ENCODE results near the gene ST3GAL2.
A peak's percentile ranks its signal among the peaks of the same experiment; 100 is the strongest.
"Not testable (repeated sequence)": the region's sequence is repeated elsewhere in the genome, so short reads cannot be mapped to it uniquely, and the experiment has no call there.

The ST3GAL2 gene

GRCh38 chr16:70453117-70453891 is 14.4 kb upstream of the ST3GAL2 start:
- ATAC-seq (no peak), DNase-seq (no peak)
- Mint-ChIP-seq H3K4me1 (peaks cover 27% of the 10 kb centered on the region), H3K27me3 (no peaks in the 10 kb centered on the region), H3K27ac (peak overlapping the region in 1 of 2 donors; percentile 96), H3K4me3 (peak overlapping the region; percentile 92 to 94), H3K9me3 (no peaks in the 10 kb centered on the region)

DNA sequence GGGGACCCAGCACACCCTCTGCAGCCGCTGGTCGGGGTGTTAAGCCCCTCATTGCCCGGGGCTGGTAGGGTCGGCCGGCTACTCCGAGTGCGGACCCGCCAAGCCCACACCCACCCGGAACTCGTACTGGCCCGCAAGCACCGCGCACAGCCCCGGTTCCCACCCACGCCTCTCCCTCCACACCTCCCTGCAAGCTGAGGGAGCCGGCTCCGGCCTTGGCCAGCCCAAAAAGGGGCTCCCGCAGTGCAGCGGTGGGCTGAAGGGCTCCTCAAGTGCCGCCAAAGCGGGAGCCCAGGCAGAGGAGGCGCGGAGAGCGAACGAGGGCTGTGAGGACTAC is 12.1 kb upstream of the ST3GAL2 start:
- DNase-seq, H3K27ac Mint-ChIP-seq, H3K27me3 Mint-ChIP-seq, ATAC-seq, H3K9me3 Mint-ChIP-seq: not testable (repeated sequence)
- H3K4me3 Mint-ChIP-seq, result peak overlapping the region in 1 of 2 donors; percentile 63
- H3K4me1 Mint-ChIP-seq, result peaks cover 21% of the 10 kb centered on the region

GRCh38 chr16:70450142-70451003 is 11.5 kb upstream of the ST3GAL2 start:
- Mint-ChIP-seq H3K4me3 (peak overlapping the region in 1 of 2 donors; percentile 42), H3K4me1 (peaks cover 16% of the 10 kb centered on the region)
- not testable (repeated sequence) for H3K27me3 Mint-ChIP-seq, DNase-seq, H3K9me3 Mint-ChIP-seq, ATAC-seq, H3K27ac Mint-ChIP-seq

DNA sequence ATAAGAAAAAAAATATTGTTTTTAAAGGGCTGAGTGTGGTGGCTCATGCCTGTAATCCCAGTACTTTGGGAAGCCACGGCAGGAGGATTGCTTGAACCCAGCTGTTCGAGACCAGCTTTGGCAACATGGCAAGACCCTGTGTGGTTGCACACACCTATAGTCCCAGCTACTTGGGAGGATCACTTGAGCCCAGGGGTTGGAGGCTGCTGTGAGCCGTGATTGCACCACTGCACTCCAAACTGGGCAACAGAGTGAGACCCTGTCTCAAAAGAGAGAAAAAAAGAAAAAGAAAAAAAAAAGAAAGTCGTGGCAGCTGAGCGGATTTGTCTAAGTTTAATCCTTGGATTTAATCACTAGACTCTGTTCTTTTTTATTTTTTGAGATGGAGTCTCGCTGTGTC is 9.2 kb upstream of the ST3GAL2 start:
- ATAC-seq (no peak), DNase-seq (no peak)
- Mint-ChIP-seq H3K27ac (peak overlapping the region in 1 of 2 donors; percentile 71), H3K4me3 (no peak overlapping the region), H3K4me1 (peaks cover 6% of the 10 kb centered on the region), H3K9me3 (no peaks in the 10 kb centered on the region), H3K27me3 (no peaks in the 10 kb centered on the region)

DNA sequence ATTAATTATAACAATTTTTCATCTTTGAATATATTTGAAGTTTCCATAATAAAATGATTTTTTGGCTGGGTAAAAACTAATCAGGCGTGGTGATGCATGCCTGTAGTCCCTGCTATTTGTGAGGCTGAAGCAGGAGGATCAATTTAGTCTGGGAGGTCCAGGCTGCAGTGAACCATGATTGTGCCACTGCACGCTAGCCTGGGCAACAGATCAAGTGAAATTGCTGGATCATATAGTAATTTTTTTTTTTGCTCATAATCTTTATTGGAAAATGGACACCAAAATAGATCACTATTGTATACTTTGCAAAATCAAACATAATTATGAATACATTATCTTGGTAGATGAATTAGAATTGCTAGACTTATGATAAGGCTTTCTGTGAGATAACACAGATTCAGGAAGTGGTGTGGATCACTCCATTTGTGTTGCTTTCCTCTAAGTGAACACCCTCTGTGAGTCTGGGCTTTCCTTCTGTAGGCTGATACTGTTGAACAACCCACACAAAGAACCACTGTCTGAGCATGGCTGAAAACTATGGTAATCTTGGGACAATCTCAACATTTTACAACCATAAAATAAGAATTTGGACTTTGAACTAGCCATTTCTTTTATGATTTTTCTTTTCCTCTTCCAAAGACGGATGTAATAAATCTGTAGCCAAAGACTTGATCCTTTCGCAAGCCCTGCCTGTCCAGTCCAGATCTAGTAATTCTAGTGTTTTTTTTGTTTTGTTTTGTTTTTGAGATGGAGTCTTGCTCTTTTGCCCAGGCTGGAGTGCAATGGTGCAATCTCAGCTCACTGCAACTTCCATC is 5.6 kb upstream of the ST3GAL2 start:
- ATAC-seq, result no peak
- H3K4me1 Mint-ChIP-seq, result peaks cover 8% of the 10 kb centered on the region

GRCh38 chr16:70442344-70442743 is 3.4 kb upstream of the ST3GAL2 start:
- no peak for ATAC-seq
- H3K4me3 Mint-ChIP-seq, result no peak overlapping the region
- H3K4me1 Mint-ChIP-seq, result peaks cover 17% of the 10 kb centered on the region

More for the DNA sequence above, 5.6 kb upstream of the ST3GAL2 start:
- Mint-ChIP-seq H3K9me3 (no peaks in the 10 kb centered on the region), H3K4me3 (no peak overlapping the region), H3K27me3 (no peaks in the 10 kb centered on the region), H3K27ac (peak overlapping the region in 1 of 2 donors; percentile 59)
- no peak for DNase-seq

DNA sequence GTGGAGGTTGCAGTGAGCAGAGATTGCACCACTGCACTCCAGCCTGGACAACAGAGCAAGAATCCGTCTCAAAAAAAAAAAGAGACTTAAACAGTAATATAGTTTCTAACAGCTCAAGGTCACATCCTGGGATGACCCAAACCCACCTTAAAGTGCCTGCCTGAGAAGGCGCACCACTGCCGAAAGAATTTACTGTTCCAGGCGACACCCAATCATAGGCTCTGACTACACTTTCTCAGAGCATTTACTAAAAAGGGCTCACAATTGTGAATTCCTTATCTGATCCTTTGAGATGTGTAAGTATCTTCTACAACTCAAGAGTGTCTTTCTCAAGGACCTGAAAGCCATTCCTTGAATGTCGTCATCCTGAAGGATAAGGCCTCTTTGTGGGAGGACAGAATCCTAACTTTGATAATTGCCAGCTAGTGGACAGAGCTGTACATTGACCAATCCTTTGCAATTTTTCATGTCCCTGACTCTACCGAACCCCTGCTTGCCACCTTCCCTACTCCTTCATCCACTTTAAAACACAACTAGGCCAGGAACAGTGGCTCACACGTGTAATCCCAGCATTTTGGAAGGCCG is 2.6 kb upstream of the ST3GAL2 start:
- no peaks in the 10 kb centered on the region for H3K27me3 Mint-ChIP-seq
- no peaks in the 10 kb centered on the region for H3K9me3 Mint-ChIP-seq
- no peak overlapping the region for H3K4me3 Mint-ChIP-seq
- H3K27ac Mint-ChIP-seq, result no peak overlapping the region
- ATAC-seq (no peak), DNase-seq (no peak)
- peaks cover 26% of the 10 kb centered on the region for H3K4me1 Mint-ChIP-seq

More at GRCh38 chr16:70442344-70442743, 3.4 kb upstream of the ST3GAL2 start:
- H3K9me3 Mint-ChIP-seq, result no peaks in the 10 kb centered on the region
- H3K27ac Mint-ChIP-seq, result no peak overlapping the region
- H3K27me3 Mint-ChIP-seq, result no peaks in the 10 kb centered on the region
- no peak for DNase-seq

DNA sequence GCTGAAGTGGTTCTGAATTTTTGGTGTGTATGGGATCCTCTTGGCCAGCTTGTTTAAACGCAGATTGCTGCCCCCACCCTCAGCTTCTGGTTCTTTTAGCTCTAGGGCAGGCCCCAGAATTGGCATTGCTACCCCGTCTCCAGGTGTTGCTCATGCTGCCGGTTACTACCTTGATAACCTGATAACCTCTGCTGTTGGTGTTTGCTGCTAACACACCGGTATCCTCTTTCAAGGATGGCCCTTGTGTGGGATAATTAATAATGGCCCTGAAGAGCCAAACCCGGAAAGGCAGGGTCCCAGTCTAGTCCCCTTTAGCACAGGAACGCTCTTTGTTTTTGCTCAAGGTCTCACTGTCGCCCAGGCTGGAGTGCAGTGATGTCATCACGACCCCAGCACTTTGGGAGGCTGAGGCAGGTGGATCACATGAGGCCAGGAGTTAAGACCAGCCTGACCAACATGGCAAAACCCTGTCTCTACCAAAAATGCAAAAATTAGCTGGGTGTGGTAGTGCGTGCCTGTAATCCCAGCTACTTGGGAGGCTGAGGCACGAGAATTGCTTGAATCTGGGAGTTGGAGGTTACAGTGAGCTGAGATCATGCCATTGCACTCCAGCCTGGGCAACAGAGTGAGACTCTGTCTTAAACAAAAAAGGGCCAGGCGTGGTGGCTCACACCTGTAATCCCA is 1.3 kb upstream of the ST3GAL2 start:
- H3K27me3 Mint-ChIP-seq, result no peaks in the 10 kb centered on the region
- peak overlapping the region; percentile 92 to 95 for H3K4me3 Mint-ChIP-seq
- H3K9me3 Mint-ChIP-seq, result no peaks in the 10 kb centered on the region
- ATAC-seq, result no peak
- H3K27ac Mint-ChIP-seq, result no peak overlapping the region
- DNase-seq, result no peak
- H3K4me1 Mint-ChIP-seq, result peaks cover 30% of the 10 kb centered on the region

DNA sequence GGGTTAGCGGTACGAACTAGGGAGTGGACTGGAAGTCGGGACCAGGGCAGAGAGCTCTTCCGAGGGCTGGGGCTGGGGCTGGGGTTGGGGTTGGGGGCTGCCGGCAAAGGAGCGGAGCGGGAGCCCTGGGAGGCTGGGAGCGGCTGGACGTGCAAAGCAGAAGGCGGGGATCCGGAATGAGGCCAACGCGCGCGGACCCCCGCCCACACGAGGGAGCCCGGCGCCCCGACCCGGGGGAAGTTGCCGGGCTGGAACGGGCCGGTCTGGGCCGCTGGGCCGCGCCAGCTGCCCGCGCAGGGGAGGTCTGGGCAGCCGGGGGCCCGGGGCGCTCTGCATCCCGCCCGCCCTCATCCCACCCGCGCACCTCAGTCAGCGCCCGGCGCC is 323 bp downstream of the ST3GAL2 start:
- Mint-ChIP-seq H3K9me3 (no peaks in the 10 kb centered on the region), H3K4me1 (peaks cover 45% of the 10 kb centered on the region), H3K27ac (peak overlapping the region; percentile 93), H3K4me3 (peak overlapping the region; percentile 96 to 98), H3K27me3 (no peaks in the 10 kb centered on the region)
- peak in 1 of 2 donors; percentile 14 for DNase-seq
- ATAC-seq, result peak; percentile 10

DNA sequence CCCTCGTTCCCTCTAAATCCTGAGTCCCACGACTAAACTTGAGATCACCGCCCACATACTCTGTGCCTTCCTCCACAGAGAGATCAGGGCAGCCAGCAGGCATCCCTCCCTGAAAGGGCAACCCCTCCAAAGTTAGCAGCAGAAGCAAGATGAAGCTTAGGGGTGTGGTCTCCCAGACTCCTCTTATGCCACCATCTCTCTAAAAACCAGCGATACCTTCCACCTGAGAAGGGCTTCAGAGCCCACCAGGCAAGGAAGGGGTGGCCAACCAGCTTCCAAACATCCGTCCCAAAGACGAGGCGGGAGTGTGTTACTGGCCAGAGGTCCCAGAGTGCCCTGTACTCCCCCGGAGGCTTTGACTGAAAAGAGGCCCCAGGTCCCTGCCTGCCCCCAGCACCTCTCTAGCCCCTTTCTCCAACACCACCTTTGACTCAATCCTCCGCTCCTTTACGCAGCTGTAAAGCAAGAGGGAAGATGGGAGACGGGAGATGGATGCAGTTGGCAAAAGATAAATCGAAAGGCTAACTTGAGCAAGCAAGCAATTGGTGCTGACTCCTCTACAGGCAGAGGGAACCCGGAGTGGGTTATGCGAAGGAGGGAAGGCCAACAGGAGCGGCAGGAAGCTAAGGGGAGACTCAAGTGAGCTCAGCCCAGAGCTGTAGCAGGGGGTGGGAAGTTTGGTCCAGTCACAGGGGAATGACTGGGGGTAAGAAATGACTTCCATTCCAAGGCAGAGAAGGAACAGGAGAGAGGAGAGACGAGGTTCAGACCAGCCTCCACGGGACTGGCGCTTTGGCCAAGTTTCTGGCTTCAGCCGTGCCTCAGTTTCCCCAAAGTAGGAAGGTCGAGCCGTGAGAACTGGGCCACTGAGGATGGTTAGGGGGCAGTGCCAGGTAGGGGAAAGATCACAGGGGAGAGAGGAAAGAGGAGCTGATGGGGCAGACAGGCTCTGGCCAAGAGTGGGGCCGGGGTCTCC is 1.0 kb downstream of the ST3GAL2 start:
- Mint-ChIP-seq H3K9me3 (no peaks in the 10 kb centered on the region), H3K27me3 (no peaks in the 10 kb centered on the region), H3K27ac (peak overlapping the region; percentile 93), H3K4me3 (peak overlapping the region; percentile 96 to 98), H3K4me1 (peaks cover 52% of the 10 kb centered on the region)
- ATAC-seq, result no peak
- DNase-seq, result peak in 1 of 2 donors; percentile 25

DNA sequence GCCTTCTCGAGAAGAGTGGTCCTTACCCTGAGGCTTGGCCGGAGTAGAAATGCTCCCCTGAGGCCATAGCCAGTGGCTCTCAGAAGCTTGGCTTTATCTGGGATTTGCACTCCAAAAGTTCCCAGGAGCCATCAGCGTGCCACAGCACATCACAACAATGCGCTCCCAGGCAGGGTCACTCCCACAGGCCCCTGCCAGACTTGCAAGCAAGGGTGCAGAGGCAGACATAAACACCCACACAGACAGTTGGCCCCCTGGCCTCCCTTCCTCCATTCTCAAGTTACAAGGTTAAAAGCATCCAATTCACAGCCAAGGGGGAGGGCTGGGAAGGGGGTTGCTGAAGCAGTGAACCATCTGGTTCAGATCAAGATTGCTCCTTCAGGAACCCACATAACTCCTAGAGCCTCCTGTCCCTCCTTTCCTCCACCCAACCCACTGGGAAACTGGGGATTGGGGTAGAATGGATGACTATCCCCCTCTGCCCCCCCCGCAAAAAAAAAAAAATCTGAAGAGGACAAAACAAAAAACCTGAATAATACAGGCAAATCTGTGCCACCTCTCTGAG is 1.8 kb downstream of the ST3GAL2 start:
- peak overlapping the region; percentile 96 to 98 for H3K4me3 Mint-ChIP-seq
- H3K27ac Mint-ChIP-seq, result no peak overlapping the region
- no peaks in the 10 kb centered on the region for H3K27me3 Mint-ChIP-seq
- no peaks in the 10 kb centered on the region for H3K9me3 Mint-ChIP-seq
- ATAC-seq (no peak), DNase-seq (no peak)
- H3K4me1 Mint-ChIP-seq, result peaks cover 60% of the 10 kb centered on the region

DNA sequence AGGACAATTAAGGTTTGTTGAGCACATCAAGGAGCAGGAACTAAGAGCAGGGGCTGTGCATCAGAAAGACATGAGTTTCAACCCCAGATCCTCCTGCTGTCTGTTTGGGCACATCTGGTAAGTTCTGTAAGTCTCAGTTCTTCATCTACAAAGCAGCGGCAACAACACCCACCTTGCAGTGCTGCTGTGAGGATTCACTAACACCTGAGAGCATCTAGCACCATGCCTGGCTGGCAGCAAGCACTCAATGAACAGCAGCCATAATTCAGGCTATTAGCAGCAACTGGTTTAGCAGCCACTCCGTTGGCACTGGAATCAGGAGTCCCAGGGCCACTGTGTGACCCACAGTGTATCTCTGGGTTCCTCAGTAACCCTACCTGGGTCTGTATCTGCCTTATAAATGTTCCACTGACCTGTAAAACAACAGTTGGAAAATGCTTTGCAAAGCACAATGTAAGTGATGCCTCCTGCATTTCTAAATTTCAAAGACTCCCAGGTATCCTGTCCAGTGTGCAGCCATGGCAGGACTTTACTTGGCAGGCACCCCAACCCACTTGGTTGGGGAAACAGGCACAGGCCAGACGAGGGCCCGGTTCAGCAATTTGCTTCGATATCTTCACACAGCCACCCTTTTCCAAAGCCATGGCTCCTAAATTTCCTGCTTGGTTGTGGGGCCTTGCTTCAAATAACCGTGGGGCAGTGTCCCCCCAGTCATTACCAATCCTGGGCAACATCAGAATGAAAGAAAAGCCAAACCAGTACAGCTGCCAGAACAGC is 4.2 kb downstream of the ST3GAL2 start:
- no peaks in the 10 kb centered on the region for H3K9me3 Mint-ChIP-seq
- no peak overlapping the region for H3K4me3 Mint-ChIP-seq
- H3K4me1 Mint-ChIP-seq, result peaks cover 78% of the 10 kb centered on the region
- ATAC-seq (no peak), DNase-seq (no peak)
- no peak overlapping the region for H3K27ac Mint-ChIP-seq
- H3K27me3 Mint-ChIP-seq, result no peaks in the 10 kb centered on the region

Data from stimulated activated naive CD8-positive, alpha-beta T cell treated with anti-CD3 and anti-CD28 coated beads, Interleukin-15, amount 100 ng/mL, for 72 hours (primary cell).